K562 (cell line): Measurements from ENCODE around the gene FGF9. TPM values are rescaled to one million over a fixed set of nuclear protein-coding genes. Genes with fewer than 3 reads are reported as not detected.
A peak's percentile ranks its signal among the peaks of the same experiment; 100 is the strongest.

Source experiments
- ADNP ChIP-seq: fragments of 200-800 bp; sonication (Bioruptor generic); IDR thresholded peaks from 2 replicates; pipeline ENCODE4 v1.6.1; 2016; ENCODE audit warnings: missing genetic modification characterization, missing compliant biosample characterization
- CBFA2T3 ChIP-seq: fragments of 450-650 bp; IDR thresholded peaks from 2 replicates; pipeline ENCODE4 v1.6.1; 2017
- CREM ChIP-seq: IDR thresholded peaks from 2 replicates; pipeline ENCODE4 v1.6.1; 2014; ENCODE audit warnings: antibody characterized with exemption, low read depth
- ILF3 ChIP-seq: fragments of 450-650 bp; IDR thresholded peaks from 2 replicates; pipeline ENCODE4 v1.6.1; 2018; ENCODE audit warnings: antibody characterized with exemption, mild to moderate bottlenecking, moderate library complexity, borderline replicate concordance
- KDM2B ChIP-seq: fragments of 250-450 bp; sonication (Bioruptor Pico); IDR thresholded peaks from 2 replicates; pipeline ENCODE4 v1.8.0; 2021; ENCODE audit warnings: mild to moderate bottlenecking, moderate library complexity
- KLF1 ChIP-seq: fragments of 450-650 bp; IDR thresholded peaks from 2 replicates; pipeline ENCODE4 v1.6.1; 2016; ENCODE audit warnings: missing genetic modification characterization, missing compliant biosample characterization
- LARP7 ChIP-seq: fragments of 450-650 bp; IDR thresholded peaks from 2 replicates; pipeline ENCODE4 v1.6.1; 2016
- NEUROD1 ChIP-seq: fragments of 150-350 bp; IDR thresholded peaks from 2 replicates; pipeline ENCODE4 v1.6.1; 2014; ENCODE audit warnings: borderline replicate concordance, low read length, low read depth; ENCODE audit not compliant: partially characterized antibody
- NFE2 ChIP-seq: IDR thresholded peaks from 2 replicates; pipeline ENCODE4 v1.6.1; 2014; ENCODE audit warnings: antibody characterized with exemption, low read depth
- NFXL1 ChIP-seq: fragments of 450-650 bp; formaldehyde crosslinking; IDR thresholded peaks from 2 replicates; pipeline ENCODE4 v1.4.0; 2021; ENCODE audit warnings: mild to moderate bottlenecking
- NFYB ChIP-seq: IDR thresholded peaks from 2 replicates; pipeline ENCODE4 v1.6.1; 2011; ENCODE audit warnings: mild to moderate bottlenecking, moderate library complexity; ENCODE audit not compliant: insufficient read length; ENCODE audit errors: extremely low read depth
- RAD21 ChIP-seq, 2 experiments: fragments of 250-450 bp in 1 of 2; fragments of 450-650 bp in 1 of 2; sonication (Bioruptor Pico) in 1 of 2; formaldehyde crosslinking in 1 of 2; IDR thresholded peaks in 1 of 2; conservative IDR thresholded peaks in 1 of 2; 2 replicates each; pipeline versions ENCODE4 v1.4.0 to v1.8.0; 2020 to 2022; ENCODE audit warnings: mild to moderate bottlenecking in 2 of 2, moderate library complexity in 1 of 2
- RB1 ChIP-seq: fragments of 450-650 bp; IDR thresholded peaks from 2 replicates; pipeline ENCODE4 v1.6.1; 2017; ENCODE audit warnings: low read depth, mild to moderate bottlenecking
- REST ChIP-seq, 2 experiments: fragments of 450-650 bp; formaldehyde crosslinking in 1 of 2; IDR thresholded peaks; 2 replicates each; pipeline versions ENCODE4 v1.4.0 to v1.6.1; 2014 to 2020; ENCODE audit warnings: mild to moderate bottlenecking in 2 of 2, borderline replicate concordance in 1 of 2, low read depth in 1 of 2
- STAT5A ChIP-seq: IDR thresholded peaks from 2 replicates; pipeline ENCODE4 v1.6.1; 2012; ENCODE audit warnings: low read length, inconsistent platforms, borderline replicate concordance
- TAF1 ChIP-seq: IDR thresholded peaks from 2 replicates; pipeline ENCODE4 v1.6.1; 2011; ENCODE audit warnings: mild to moderate bottlenecking, low read length, moderate library complexity; ENCODE audit not compliant: insufficient read depth, control insufficient read depth, severe bottlenecking; ENCODE audit errors: extremely low read depth
- TAL1 ChIP-seq: fragments of 450-650 bp; IDR thresholded peaks from 2 replicates; pipeline ENCODE4 v1.6.1; 2016; ENCODE audit warnings: mild to moderate bottlenecking
- TGIF2 ChIP-seq: sonication (generic); formaldehyde crosslinking; IDR thresholded peaks from 2 replicates; pipeline ENCODE4 v1.8.1; 2022; ENCODE audit warnings: mild to moderate bottlenecking, missing genetic modification reagents, moderate library complexity
- ZNF695 ChIP-seq: fragments of 450-650 bp; formaldehyde crosslinking; IDR thresholded peaks from 2 replicates; pipeline ENCODE4 v1.4.0; 2020; ENCODE audit warnings: mild to moderate bottlenecking, moderate library complexity
- polyA plus RNA-seq, 8 experiments: library from polyadenylated mRNA; depleted of rRNA in 4 of 8; stranded (reverse) in 5 of 8; unstranded in 3 of 8; fragments of >200 nt; fragmentation: Nextera tagmentation in 2 of 8; fragmentation: Illumina TruSeq in 1 of 8; extraction: Ambion mirVana in 2 of 8; extraction: Trizol in 1 of 8; gene quantifications; 2 replicates each; pipeline versions ENCODE4 v1.2.1 to v1.2.3, GENCODE V29; 2011 to 2014; ENCODE audit warnings: inconsistent platforms in 1 of 8, missing spikeins in 1 of 8
- total RNA-seq, 7 experiments: library from RNA; depleted of rRNA in 6 of 7; stranded (reverse); fragments of >200 nt in 6 of 7; fragmentation: Illumina TruSeq in 2 of 7; extraction: Trizol in 2 of 7; gene quantifications; 2 replicates each; pipeline versions ENCODE4 v1.2.1 to v1.2.3, GENCODE V29; 2011 to 2021; ENCODE audit warnings: low replicate concordance in 1 of 7
- TF ChIP-seq, protein P1 (sequence below): fragments of 250-450 bp; sonication (Bioruptor Pico); IDR thresholded peaks from 2 replicates; pipeline ENCODE4 v1.8.0; 2021; ENCODE audit warnings: mild to moderate bottlenecking, moderate library complexity

Gene FGF9
- total and polyA plus RNA-seq, 9 of the 15 experiments (the other 6 are each of a cell fraction or from before 2014, with no cell fraction given) = not detected

- peak; percentile 34 for TF ChIP-seq NEUROD1
- no peak for TF ChIP-seq LARP7
- peak in 1 of 2 experiments; percentile 14; a peak in 1 of 4 replicates for TF ChIP-seq RAD21 (CRISPR knock-in tag; conservative IDR thresholded peaks at IDR 0.05 in 1 of 2, IDR thresholded peaks at IDR 0.05 in 1 of 2)
- TF ChIP-seq ZNF695 (CRISPR knock-in tag) = no peak
- TF ChIP-seq ILF3 = no peak
- no peak for TF ChIP-seq STAT5A
- TF ChIP-seq NFXL1 (CRISPR knock-in tag) = no peak
- no peak for TF ChIP-seq NFYB
- no peak for TF ChIP-seq CBFA2T3
- TF ChIP-seq REST (IDR thresholded peaks at IDR 0.05; ENCODE audit: borderline replicate concordance) = no peak
- TF ChIP-seq REST (CRISPR knock-in tag; IDR thresholded peaks at IDR 0.05; ENCODE audit: low read depth) = no peak
- TF ChIP-seq TAL1 = no peak
- peak; percentile 90 for TF ChIP-seq KDM2B (CRISPR knock-in tag)
- TF ChIP-seq NFE2 = no peak
- TF ChIP-seq TAF1 = no peak
- peak; percentile 73 for TF ChIP-seq RB1
- TF ChIP-seq CREM = peak; percentile 14; the same call in 1 of the 2 replicates
- TF ChIP-seq TGIF2 = no peak
- TF ChIP-seq, protein P1, sequence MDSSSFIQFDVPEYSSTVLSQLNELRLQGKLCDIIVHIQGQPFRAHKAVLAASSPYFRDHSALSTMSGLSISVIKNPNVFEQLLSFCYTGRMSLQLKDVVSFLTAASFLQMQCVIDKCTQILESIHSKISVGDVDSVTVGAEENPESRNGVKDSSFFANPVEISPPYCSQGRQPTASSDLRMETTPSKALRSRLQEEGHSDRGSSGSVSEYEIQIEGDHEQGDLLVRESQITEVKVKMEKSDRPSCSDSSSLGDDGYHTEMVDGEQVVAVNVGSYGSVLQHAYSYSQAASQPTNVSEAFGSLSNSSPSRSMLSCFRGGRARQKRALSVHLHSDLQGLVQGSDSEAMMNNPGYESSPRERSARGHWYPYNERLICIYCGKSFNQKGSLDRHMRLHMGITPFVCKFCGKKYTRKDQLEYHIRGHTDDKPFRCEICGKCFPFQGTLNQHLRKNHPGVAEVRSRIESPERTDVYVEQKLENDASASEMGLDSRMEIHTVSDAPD (CRISPR knock-in tag) = no peak
- no peak for TF ChIP-seq KLF1 (tag)
- no peak for TF ChIP-seq ADNP (tag)
Observed at GRCh38 chr13:21670883-21671619, at the start of gene FGF9 (continued).
